Smooth muscle cell (in vitro differentiated cells): Measurements from ENCODE around the gene TNIK. TPM values are rescaled to one million over a fixed set of nuclear protein-coding genes. Genes with fewer than 3 reads are reported as not detected.

ENCODE experiments used
- DNase-seq: peaks from one replicate; lab custom pipeline; 2025; ENCODE audit not compliant: unreplicated experiment; lab: John Stamatoyannopoulos, UW
- H2AFZ ChIP-seq: fragments of 200-600 bp; sonication (generic); 2 replicates; pipeline ENCODE4 v1.6.0; 2016; ENCODE audit warnings: antibody characterized with exemption, low read depth, mild to moderate bottlenecking
- H3F3A ChIP-seq: fragments of 200-600 bp; sonication (generic); 2 replicates; pipeline ENCODE4 v1.6.0; 2017; ENCODE audit warnings: antibody characterized with exemption, low read depth
- H3K27ac ChIP-seq: fragments of 200-600 bp; sonication (generic); 2 replicates; pipeline ENCODE4 v1.5.1; 2016; ENCODE audit warnings: low read depth, mild to moderate bottlenecking
- H3K27me3 ChIP-seq: fragments of 200-600 bp; sonication (generic); 2 replicates; pipeline ENCODE4 v1.6.1; 2016; ENCODE audit warnings: low read depth, mild to moderate bottlenecking
- H3K36me3 ChIP-seq: fragments of 200-600 bp; sonication (generic); 2 replicates; pipeline ENCODE4 v1.5.1; 2016; ENCODE audit warnings: low read depth
- H3K4me1 ChIP-seq: fragments of 200-600 bp; sonication (generic); 2 replicates; pipeline ENCODE4 v1.5.1; 2016; ENCODE audit warnings: low read depth
- H3K4me2 ChIP-seq: fragments of 200-600 bp; sonication (generic); 2 replicates; pipeline ENCODE4 v1.6.0; 2016; ENCODE audit warnings: mild to moderate bottlenecking
- H3K4me3 ChIP-seq: fragments of 200-600 bp; sonication (generic); 2 replicates; pipeline ENCODE4 v1.5.1; 2016; ENCODE audit warnings: mild to moderate bottlenecking
- H3K79me2 ChIP-seq: fragments of 200-600 bp; sonication (generic); 2 replicates; pipeline ENCODE4 v1.6.0; 2016; ENCODE audit warnings: low read depth, mild to moderate bottlenecking
- H3K9ac ChIP-seq: fragments of 200-600 bp; sonication (generic); 2 replicates; pipeline ENCODE4 v1.6.0; 2016; ENCODE audit warnings: low read depth
- H3K9me3 ChIP-seq: fragments of 200-600 bp; sonication (generic); replicated peaks from 2 replicates; pipeline ENCODE4 v1.5.1; 2016; ENCODE audit warnings: low read depth
- H4K20me1 ChIP-seq: fragments of 200-600 bp; sonication (generic); 2 replicates; pipeline ENCODE4 v1.6.0; 2016; ENCODE audit warnings: low read depth
- WGBS: methylation state at CpG from one replicate; pipeline ENCODE4 v1.1.7; 2016; ENCODE audit warnings: low lambda C conversion rate; 5-methylcytosine and 5-hydroxymethylcytosine counted together
- polyA plus RNA-seq: library from polyadenylated mRNA; unstranded; fragments of >200 nt; fragmentation: Nextera tagmentation; extraction: Ambion mirVana; gene quantifications from 2 replicates; pipeline ENCODE4 v1.2.1, GENCODE V29; 2016
- total RNA-seq: library from RNA; depleted of rRNA; stranded (reverse); fragments of >200 nt; gene quantifications from 2 replicates; pipeline ENCODE4 v1.2.3, GENCODE V29; 2014
- TF ChIP-seq, protein P1 (sequence below): fragments of 200-600 bp; sonication (generic); IDR thresholded peaks from 2 replicates; pipeline ENCODE4 v1.5.1; 2017; ENCODE audit warnings: borderline replicate concordance, mild to moderate bottlenecking, antibody characterized with exemption; ENCODE audit not compliant: insufficient read depth, poor library complexity, severe bottlenecking

Gene TNIK
- total and polyA plus RNA-seq, 2 experiments from 2014 or later: 10.4 to 12.5 TPM

DNA sequence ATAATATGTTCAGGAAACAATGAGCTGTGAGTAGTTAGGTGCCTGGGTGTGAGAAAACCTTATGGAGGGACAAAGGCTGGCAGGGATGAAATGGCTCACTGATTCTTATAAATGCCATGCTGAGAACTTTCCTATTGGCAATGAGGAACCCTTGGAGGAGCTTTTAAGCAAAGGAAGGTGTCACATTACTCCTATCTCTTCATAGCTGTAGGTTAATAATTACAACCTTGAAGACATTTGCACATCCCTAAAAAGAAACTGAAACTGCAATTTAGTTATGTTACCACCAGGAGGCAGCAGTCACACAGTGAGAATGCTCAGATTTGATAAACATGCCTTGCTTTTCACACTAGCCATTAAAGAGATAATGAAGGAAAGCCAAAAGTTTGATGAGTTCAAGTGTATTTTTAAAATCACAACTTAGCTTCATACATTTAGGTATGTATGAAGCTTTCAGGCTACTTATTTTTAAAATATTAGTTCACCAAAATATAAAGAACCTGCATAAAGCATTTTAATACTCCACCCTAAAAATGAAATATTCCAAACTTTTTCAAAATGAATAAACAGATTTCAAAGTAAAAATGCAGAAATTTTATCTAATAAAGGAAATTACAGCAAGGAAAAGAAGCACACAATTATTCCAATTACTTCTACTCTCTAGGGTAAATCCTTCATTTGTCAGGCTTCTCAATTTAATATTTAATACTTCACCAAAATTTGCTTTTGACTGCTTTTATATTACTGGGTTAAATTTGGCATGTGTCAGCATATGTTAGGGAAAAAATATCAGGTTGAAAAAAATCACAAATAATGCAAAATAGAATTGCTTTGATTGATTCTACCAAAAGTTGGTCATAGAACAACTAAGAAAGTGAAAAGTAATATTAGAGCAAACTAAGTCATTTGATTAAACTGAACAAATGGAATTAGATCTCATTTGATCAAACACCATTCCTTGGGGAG lies 296.8 kb downstream of the TNIK start:
- no peak overlapping the region for H3K27ac ChIP-seq
- H3K4me1 ChIP-seq: no peaks in the 10 kb centered on the region
- H4K20me1 ChIP-seq: no peaks in the 10 kb centered on the region
- H2AFZ ChIP-seq: no peak overlapping the region
- H3K27me3 ChIP-seq: no peaks in the 10 kb centered on the region
- no peak overlapping the region for H3K4me2 ChIP-seq
- no peak overlapping the region for H3K4me3 ChIP-seq
- H3K9ac ChIP-seq: no peak overlapping the region
- no peaks in the 10 kb centered on the region for H3F3A ChIP-seq
- peaks cover 7% of the 10 kb centered on the region for H3K36me3 ChIP-seq
- no peak for DNase-seq
- H3K9me3 ChIP-seq: no peaks in the 10 kb centered on the region
- no peaks in the 10 kb centered on the region for H3K79me2 ChIP-seq
- TF ChIP-seq, protein P1, sequence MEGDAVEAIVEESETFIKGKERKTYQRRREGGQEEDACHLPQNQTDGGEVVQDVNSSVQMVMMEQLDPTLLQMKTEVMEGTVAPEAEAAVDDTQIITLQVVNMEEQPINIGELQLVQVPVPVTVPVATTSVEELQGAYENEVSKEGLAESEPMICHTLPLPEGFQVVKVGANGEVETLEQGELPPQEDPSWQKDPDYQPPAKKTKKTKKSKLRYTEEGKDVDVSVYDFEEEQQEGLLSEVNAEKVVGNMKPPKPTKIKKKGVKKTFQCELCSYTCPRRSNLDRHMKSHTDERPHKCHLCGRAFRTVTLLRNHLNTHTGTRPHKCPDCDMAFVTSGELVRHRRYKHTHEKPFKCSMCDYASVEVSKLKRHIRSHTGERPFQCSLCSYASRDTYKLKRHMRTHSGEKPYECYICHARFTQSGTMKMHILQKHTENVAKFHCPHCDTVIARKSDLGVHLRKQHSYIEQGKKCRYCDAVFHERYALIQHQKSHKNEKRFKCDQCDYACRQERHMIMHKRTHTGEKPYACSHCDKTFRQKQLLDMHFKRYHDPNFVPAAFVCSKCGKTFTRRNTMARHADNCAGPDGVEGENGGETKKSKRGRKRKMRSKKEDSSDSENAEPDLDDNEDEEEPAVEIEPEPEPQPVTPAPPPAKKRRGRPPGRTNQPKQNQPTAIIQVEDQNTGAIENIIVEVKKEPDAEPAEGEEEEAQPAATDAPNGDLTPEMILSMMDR: peak; percentile 53

DNA sequence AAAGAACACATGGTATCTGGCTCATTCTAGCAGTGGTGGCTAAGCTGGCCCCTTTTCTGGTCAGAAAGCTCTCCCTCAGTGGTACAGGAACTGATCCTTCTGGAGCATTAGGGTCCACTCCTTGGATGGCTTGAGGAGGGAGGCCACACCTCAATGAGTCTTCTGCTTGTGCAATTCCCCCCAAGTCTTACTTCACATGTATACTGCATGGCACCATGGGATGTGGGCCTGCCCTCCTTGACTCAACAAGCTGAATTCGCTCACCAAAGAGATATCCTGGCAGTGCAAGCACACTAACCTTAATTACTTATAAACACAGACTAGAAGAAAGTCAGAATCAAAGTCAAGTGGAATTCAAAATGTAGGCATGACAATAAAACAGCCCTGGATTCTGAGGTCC lies 299.9 kb downstream of the TNIK start:
- no peaks in the 10 kb centered on the region for H3K9me3 ChIP-seq
- H3K4me2 ChIP-seq: no peak overlapping the region
- no peaks in the 10 kb centered on the region for H3F3A ChIP-seq
- H3K36me3 ChIP-seq: peaks cover 7% of the 10 kb centered on the region
- H3K9ac ChIP-seq: no peak overlapping the region
- no peak overlapping the region for H2AFZ ChIP-seq
- no peaks in the 10 kb centered on the region for H3K79me2 ChIP-seq
- DNase-seq: no peak
- 91% methylated on average over 1 of the region's 1 CpG for WGBS
- H3K4me1 ChIP-seq: peaks cover 5% of the 10 kb centered on the region
- no peaks in the 10 kb centered on the region for H3K27me3 ChIP-seq
- TF ChIP-seq, protein P1: no peak
- no peak overlapping the region for H3K27ac ChIP-seq
- no peak overlapping the region for H3K4me3 ChIP-seq
- H4K20me1 ChIP-seq: no peaks in the 10 kb centered on the region

DNA sequence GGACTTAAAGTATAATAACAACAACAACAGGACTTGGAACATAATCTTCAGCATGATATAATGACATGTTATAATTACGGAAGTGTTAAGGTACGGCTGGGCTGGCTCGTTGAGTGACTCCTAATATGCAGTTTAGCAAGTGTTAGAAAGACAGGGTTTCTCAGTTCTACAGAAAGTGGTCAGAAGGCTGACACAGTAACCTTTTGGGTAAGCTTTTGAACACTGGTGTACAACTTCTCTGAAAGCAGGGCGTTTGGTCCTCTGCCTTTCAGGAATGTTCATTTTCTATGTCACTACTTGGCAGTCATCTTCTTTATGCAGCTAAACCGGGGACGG lies 300.4 kb downstream of the TNIK start:
- Histone ChIP-seq H3K9me3 (no peaks in the 10 kb centered on the region), H3K27me3 (no peaks in the 10 kb centered on the region), H2AFZ (no peak overlapping the region), H3K36me3 (peaks cover 7% of the 10 kb centered on the region), H3F3A (no peaks in the 10 kb centered on the region), H4K20me1 (no peaks in the 10 kb centered on the region), H3K27ac (no peak overlapping the region), H3K9ac (no peak overlapping the region), H3K4me2 (no peak overlapping the region), H3K4me1 (peaks cover 5% of the 10 kb centered on the region), H3K79me2 (no peaks in the 10 kb centered on the region), H3K4me3 (no peak overlapping the region)
- DNase-seq: no peak
- TF ChIP-seq, protein P1: no peak
- 95% methylated on average over 6 of the region's 6 CpGs for WGBS
